Left lung (tissue), 10 donors: ENCODE measurements around the gene DHX58. TPM values are rescaled to one million over a fixed set of nuclear protein-coding genes. Genes with fewer than 3 reads are reported as not detected.

ENCODE experiments used
- ATAC-seq: fragments of 200-7000 bp; cut with Tn5 transposase; one replicate; pipeline ENCODE4 v1.9.1; 2020; ENCODE audit warnings: moderate library complexity
- DNase-seq, 4 donors: peaks; one replicate each; pipeline ENCODE4 v3.0.0-alpha.2; 2013 to 2020
- H3K27ac ChIP-seq, 2 donors: fragments of 200-600 bp; sonication (generic) in 1 of 2; one replicate each; pipeline versions ENCODE4 v1.5.0 to v1.8.0; 2020 to 2021
- H3K27me3 ChIP-seq, 2 donors: fragments of 200-600 bp; sonication (generic) in 1 of 2; one replicate each; pipeline versions ENCODE4 v1.5.0 to v1.8.0; 2020 to 2021
- H3K36me3 ChIP-seq, 2 donors: fragments of 200-600 bp; sonication (generic) in 1 of 2; one replicate each; pipeline versions ENCODE4 v1.5.0 to v1.8.0; 2020 to 2021
- H3K4me1 ChIP-seq, 2 donors: fragments of 200-600 bp; one replicate each; pipeline ENCODE4 v1.8.0; 2021
- H3K4me3 ChIP-seq, 2 donors: fragments of 200-600 bp; sonication (generic) in 1 of 2; one replicate each; pipeline versions ENCODE4 v1.5.0 to v1.8.0; 2020 to 2021; ENCODE audit warnings: mild to moderate bottlenecking in 1 of 2
- H3K9me3 ChIP-seq, 2 donors: fragments of 200-600 bp; sonication (generic) in 1 of 2; one replicate each; pipeline versions ENCODE4 v1.5.0 to v1.8.0; 2020 to 2021
- CTCF ChIP-seq, 2 donors: fragments of 200-600 bp; sonication (generic) in 1 of 2; IDR thresholded peaks; one replicate each; pipeline versions ENCODE4 v1.5.0 to v1.8.0; 2021; ENCODE audit warnings: antibody characterized with exemption in 2 of 2
- intact Hi-C, 2 donors: fragments of 100-400 bp; cut with DNase I; formaldehyde crosslinking; loops; one replicate each; pipeline versions ENCODE4 v1.11.2 to v1.14.2; 2022
- polyA plus RNA-seq, 6 donors: library from polyadenylated mRNA; unstranded; fragments of 120-200 nt; gene quantifications; one replicate each; pipeline ENCODE4 v1.2.1, GENCODE V29; 2013; ENCODE audit not compliant: insufficient read length in 6 of 6
- total RNA-seq, 2 donors: library from RNA; stranded (reverse); fragmentation: NEBNext Ultra II Directional; extraction: Animal tissue kit (Norgen Biotek cat#: 25700); gene quantifications; one replicate each; pipeline ENCODE4 v1.2.1, GENCODE V29; 2021
- donor health status: DM: no; HTN: yes; CAD: no.
- donor health status: DM: no; HTN: no; CAD: no.

DHX58 gene
- total and polyA plus RNA-seq, 8 donors: 15.4 to 22.4 (median 19.9) TPM

- H3K4me1 ChIP-seq: peaks cover 13 to 29% of the 10 kb centered on the region in 2 donors
- H3K27me3 ChIP-seq: no peaks in the 10 kb centered on the region
- ATAC-seq (no peak), DNase-seq (no peak)
- no peak overlapping the region for H3K27ac ChIP-seq
- TF ChIP-seq CTCF (IDR thresholded peaks at IDR 0.05): no peak
- intact Hi-C loops: no loop called here
- H3K4me3 ChIP-seq: no peak overlapping the region
- H3K36me3 ChIP-seq: peaks cover 0 to 42% of the 10 kb centered on the region in 2 donors
- no peaks in the 10 kb centered on the region for H3K9me3 ChIP-seq
Observed at GRCh38 chr17:42109086-42109485, 3.4 kb downstream of the DHX58 start.

- Histone ChIP-seq H3K4me3 (peak overlapping the region; percentile 2 to 38), H3K36me3 (peaks cover 0 to 40% of the 10 kb centered on the region in 2 donors), H3K9me3 (no peaks in the 10 kb centered on the region), H3K4me1 (peaks cover 8 to 24% of the 10 kb centered on the region in 2 donors), H3K27ac (no peak overlapping the region), H3K27me3 (no peaks in the 10 kb centered on the region)
- ATAC-seq (peak; percentile 83), DNase-seq (peak in 3 of 4 donors; percentile 77 to 98 (median 87))
- TF ChIP-seq CTCF (IDR thresholded peaks at IDR 0.05): no peak
- intact Hi-C loops: no loop called here
Observed at GRCh38 chr17:42107597-42108576, 4.6 kb downstream of the DHX58 start.

- no peak for ATAC-seq
- Histone ChIP-seq H3K9me3 (no peaks in the 10 kb centered on the region), H3K27me3 (no peaks in the 10 kb centered on the region), H3K27ac (no peak overlapping the region), H3K4me3 (peak overlapping the region in 1 of 2 donors; percentile 38), H3K36me3 (peaks cover 0 to 40% of the 10 kb centered on the region in 2 donors), H3K4me1 (peaks cover 6 to 20% of the 10 kb centered on the region in 2 donors)
- TF ChIP-seq CTCF (IDR thresholded peaks at IDR 0.05): no peak
- DNase-seq: no peak
- intact Hi-C loops: no loop called here
Observed at GRCh38 chr17:42107124-42107523, 5.4 kb downstream of the DHX58 start.

GRCh38 chr17:42106009-42106408 is 6.5 kb downstream of the DHX58 start:
- intact Hi-C loops: no loop called here
- no peak for TF ChIP-seq CTCF (IDR thresholded peaks at IDR 0.05)
- Histone ChIP-seq H3K27me3 (no peaks in the 10 kb centered on the region), H3K27ac (no peak overlapping the region), H3K36me3 (peaks cover 0 to 40% of the 10 kb centered on the region in 2 donors), H3K4me3 (no peak overlapping the region), H3K4me1 (peaks cover 0 to 9% of the 10 kb centered on the region in 2 donors), H3K9me3 (no peaks in the 10 kb centered on the region)
- DNase-seq (no peak), ATAC-seq (no peak)

GRCh38 chr17:42104264-42104663 is 8.2 kb downstream of the DHX58 start:
- no peak for TF ChIP-seq CTCF (IDR thresholded peaks at IDR 0.05)
- intact Hi-C loops: no loop called here

More at GRCh38 chr17:42104264-42104663, 8.2 kb downstream of the DHX58 start:
- no peaks in the 10 kb centered on the region for H3K27me3 ChIP-seq
- no peak overlapping the region for H3K4me3 ChIP-seq
- peaks cover 0 to 9% of the 10 kb centered on the region in 2 donors for H3K4me1 ChIP-seq
- DNase-seq (no peak), ATAC-seq (no peak)
- H3K27ac ChIP-seq: no peak overlapping the region
- peaks cover 0 to 33% of the 10 kb centered on the region in 2 donors for H3K36me3 ChIP-seq
- no peaks in the 10 kb centered on the region for H3K9me3 ChIP-seq
